Left lung (tissue), 10 donors: ENCODE data around the gene S100A5. TPM values are rescaled to one million over a fixed set of nuclear protein-coding genes. Genes with fewer than 3 reads are reported as not detected.

Experiments used
- ATAC-seq: fragments of 200-7000 bp; cut with Tn5 transposase; one replicate; pipeline ENCODE4 v1.9.1; 2020; ENCODE audit warnings: moderate library complexity
- DNase-seq, 4 donors: peaks; one replicate each; pipeline ENCODE4 v3.0.0-alpha.2; 2013 to 2020
- H3K27ac ChIP-seq, 2 donors: fragments of 200-600 bp; sonication (generic) in 1 of 2; one replicate each; pipeline versions ENCODE4 v1.5.0 to v1.8.0; 2020 to 2021
- H3K27me3 ChIP-seq, 2 donors: fragments of 200-600 bp; sonication (generic) in 1 of 2; one replicate each; pipeline versions ENCODE4 v1.5.0 to v1.8.0; 2020 to 2021
- H3K36me3 ChIP-seq, 2 donors: fragments of 200-600 bp; sonication (generic) in 1 of 2; one replicate each; pipeline versions ENCODE4 v1.5.0 to v1.8.0; 2020 to 2021
- H3K4me1 ChIP-seq, 2 donors: fragments of 200-600 bp; one replicate each; pipeline ENCODE4 v1.8.0; 2021
- H3K4me3 ChIP-seq, 2 donors: fragments of 200-600 bp; sonication (generic) in 1 of 2; one replicate each; pipeline versions ENCODE4 v1.5.0 to v1.8.0; 2020 to 2021; ENCODE audit warnings: mild to moderate bottlenecking in 1 of 2
- H3K9me3 ChIP-seq, 2 donors: fragments of 200-600 bp; sonication (generic) in 1 of 2; one replicate each; pipeline versions ENCODE4 v1.5.0 to v1.8.0; 2020 to 2021
- intact Hi-C, 2 donors: fragments of 100-400 bp; cut with DNase I; formaldehyde crosslinking; loops; one replicate each; pipeline versions ENCODE4 v1.11.2 to v1.14.2; 2022
- polyA plus RNA-seq, 6 donors: library from polyadenylated mRNA; unstranded; fragments of 120-200 nt; gene quantifications; one replicate each; pipeline ENCODE4 v1.2.1, GENCODE V29; 2013; ENCODE audit not compliant: insufficient read length in 6 of 6
- total RNA-seq, 2 donors: library from RNA; stranded (reverse); fragmentation: NEBNext Ultra II Directional; extraction: Animal tissue kit (Norgen Biotek cat#: 25700); gene quantifications; one replicate each; pipeline ENCODE4 v1.2.1, GENCODE V29; 2021
- TF ChIP-seq, protein P1 (sequence below), 2 donors: fragments of 200-600 bp; sonication (generic) in 1 of 2; IDR thresholded peaks; one replicate each; pipeline versions ENCODE4 v1.5.0 to v1.8.0; 2021; ENCODE audit warnings: antibody characterized with exemption in 2 of 2
- donor health status: DM: no; HTN: yes; CAD: no.
- donor health status: DM: no; HTN: no; CAD: no.

Gene S100A5
- total and polyA plus RNA-seq, 8 donors, result 0.18 to 0.42 (median 0.36) TPM; not detected in 4

DNA sequence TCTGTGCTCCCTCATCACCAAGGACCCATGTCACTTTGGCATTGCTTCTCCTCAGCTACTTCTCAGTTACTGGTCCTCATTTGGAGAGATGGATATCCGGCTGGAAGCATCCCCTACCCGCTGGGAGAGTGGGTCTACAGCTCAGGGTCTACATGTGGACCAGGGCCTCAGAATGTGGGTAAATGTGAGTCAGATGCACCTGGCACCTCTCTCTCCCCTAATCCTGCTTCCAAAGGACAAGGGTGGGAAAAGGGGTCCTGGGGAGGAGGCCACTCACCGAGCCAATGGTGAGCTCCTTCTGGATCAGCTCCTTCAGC is 5.9 kb downstream of the S100A5 start:
- Histone ChIP-seq H3K4me3 (peak overlapping the region; percentile 84 to 92), H3K4me1 (peaks cover 13 to 70% of the 10 kb centered on the region in 2 donors), H3K9me3 (no peaks in the 10 kb centered on the region), H3K27ac (peak overlapping the region; percentile 98 to 99), H3K36me3 (peaks cover 0 to 15% of the 10 kb centered on the region in 2 donors), H3K27me3 (no peaks in the 10 kb centered on the region)
- intact Hi-C loops, result loop anchor here in 1 of 2 donors (5.0 kb wide), 1 partner anchor 32 kb away; the partner anchor contains the start of gene S100A2
- TF ChIP-seq, protein P1, sequence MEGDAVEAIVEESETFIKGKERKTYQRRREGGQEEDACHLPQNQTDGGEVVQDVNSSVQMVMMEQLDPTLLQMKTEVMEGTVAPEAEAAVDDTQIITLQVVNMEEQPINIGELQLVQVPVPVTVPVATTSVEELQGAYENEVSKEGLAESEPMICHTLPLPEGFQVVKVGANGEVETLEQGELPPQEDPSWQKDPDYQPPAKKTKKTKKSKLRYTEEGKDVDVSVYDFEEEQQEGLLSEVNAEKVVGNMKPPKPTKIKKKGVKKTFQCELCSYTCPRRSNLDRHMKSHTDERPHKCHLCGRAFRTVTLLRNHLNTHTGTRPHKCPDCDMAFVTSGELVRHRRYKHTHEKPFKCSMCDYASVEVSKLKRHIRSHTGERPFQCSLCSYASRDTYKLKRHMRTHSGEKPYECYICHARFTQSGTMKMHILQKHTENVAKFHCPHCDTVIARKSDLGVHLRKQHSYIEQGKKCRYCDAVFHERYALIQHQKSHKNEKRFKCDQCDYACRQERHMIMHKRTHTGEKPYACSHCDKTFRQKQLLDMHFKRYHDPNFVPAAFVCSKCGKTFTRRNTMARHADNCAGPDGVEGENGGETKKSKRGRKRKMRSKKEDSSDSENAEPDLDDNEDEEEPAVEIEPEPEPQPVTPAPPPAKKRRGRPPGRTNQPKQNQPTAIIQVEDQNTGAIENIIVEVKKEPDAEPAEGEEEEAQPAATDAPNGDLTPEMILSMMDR (IDR thresholded peaks at IDR 0.05), result no peak
- DNase-seq (no peak), ATAC-seq (no peak)

DNA sequence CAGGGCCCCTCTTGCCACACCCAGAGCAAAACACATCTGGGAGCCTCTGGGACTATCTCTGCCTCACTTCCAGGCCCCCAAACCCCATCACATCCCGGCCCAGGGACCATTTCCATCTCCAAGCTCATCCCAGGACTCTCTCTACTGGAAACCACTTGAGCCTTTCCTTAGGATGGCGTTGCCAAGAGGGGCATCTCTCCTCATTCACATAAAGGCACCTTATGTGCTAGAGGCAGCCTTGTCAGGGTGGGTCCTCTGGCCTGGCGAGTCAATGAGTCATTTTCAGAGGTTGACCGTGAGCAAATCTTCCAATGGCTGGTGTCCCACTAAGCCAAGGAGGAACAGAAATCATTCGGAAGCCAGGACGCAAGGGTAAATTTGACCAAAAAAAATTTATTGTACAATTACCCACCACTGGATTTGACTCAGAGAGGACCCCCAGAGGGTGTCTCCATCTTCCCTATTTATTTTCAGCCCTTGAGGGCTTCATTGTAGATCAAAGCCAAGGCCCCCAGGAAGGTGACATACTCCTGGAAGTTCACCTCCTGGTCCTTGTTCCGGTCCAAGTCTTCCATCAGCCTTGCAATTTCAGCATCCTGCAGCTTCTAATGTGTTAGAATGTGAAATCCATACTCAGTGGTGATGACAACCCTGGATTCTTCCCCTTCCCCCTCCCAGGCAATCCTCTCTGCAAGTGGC is 6.4 kb downstream of the S100A5 start:
- Histone ChIP-seq H3K4me1 (peaks cover 13 to 66% of the 10 kb centered on the region in 2 donors), H3K9me3 (no peaks in the 10 kb centered on the region), H3K27me3 (no peaks in the 10 kb centered on the region), H3K27ac (peak overlapping the region; percentile 98 to 99), H3K4me3 (peak overlapping the region; percentile 84 to 92), H3K36me3 (peaks cover 0 to 15% of the 10 kb centered on the region in 2 donors)
- ATAC-seq, result no peak
- DNase-seq, result no peak
- intact Hi-C loops, result loop anchor here in 1 of 2 donors (5.0 kb wide), 1 partner anchor 33 kb away; the partner anchor contains the start of gene S100A2
- TF ChIP-seq, protein P1 (IDR thresholded peaks at IDR 0.05), result no peak

DNA sequence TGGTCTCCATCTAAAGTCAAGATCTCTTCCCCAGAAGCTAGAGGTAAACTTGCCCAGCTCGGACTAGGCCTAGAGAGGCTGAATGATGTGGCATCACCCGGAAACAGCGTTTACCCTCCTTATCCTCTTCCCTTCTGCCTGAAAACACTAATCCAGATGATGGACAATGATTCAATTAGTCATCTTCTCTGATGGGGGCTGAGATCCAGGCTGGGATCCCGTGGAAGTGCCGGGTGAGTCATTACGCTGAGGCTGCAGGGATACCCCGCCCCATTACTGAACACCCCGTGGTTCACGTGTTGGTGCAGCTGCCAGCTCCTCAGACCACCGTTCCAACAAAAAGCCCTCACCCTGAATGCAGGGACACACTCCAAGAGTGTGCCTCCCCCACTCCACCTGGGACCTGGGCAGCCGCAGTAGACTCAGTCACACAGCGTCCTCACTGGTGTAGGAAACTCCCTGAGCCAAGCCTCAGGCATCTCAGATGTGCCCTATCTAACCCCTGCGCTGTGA is 7.0 kb downstream of the S100A5 start:
- ATAC-seq, result peak; percentile 19
- TF ChIP-seq, protein P1 (IDR thresholded peaks at IDR 0.05), result no peak
- H3K4me1 ChIP-seq, result peaks cover 13 to 63% of the 10 kb centered on the region in 2 donors
- no peaks in the 10 kb centered on the region for H3K27me3 ChIP-seq
- no peaks in the 10 kb centered on the region for H3K9me3 ChIP-seq
- peaks cover 0 to 15% of the 10 kb centered on the region in 2 donors for H3K36me3 ChIP-seq
- peak overlapping the region; percentile 84 to 92 for H3K4me3 ChIP-seq
- intact Hi-C loops, result loop anchor here in 1 of 2 donors (5.0 kb wide), 1 partner anchor 34 kb away; the partner anchor contains the start of gene S100A2
- peak in 2 of 4 donors; percentile 70 to 83 for DNase-seq
- peak overlapping the region; percentile 98 to 99 for H3K27ac ChIP-seq

DNA sequence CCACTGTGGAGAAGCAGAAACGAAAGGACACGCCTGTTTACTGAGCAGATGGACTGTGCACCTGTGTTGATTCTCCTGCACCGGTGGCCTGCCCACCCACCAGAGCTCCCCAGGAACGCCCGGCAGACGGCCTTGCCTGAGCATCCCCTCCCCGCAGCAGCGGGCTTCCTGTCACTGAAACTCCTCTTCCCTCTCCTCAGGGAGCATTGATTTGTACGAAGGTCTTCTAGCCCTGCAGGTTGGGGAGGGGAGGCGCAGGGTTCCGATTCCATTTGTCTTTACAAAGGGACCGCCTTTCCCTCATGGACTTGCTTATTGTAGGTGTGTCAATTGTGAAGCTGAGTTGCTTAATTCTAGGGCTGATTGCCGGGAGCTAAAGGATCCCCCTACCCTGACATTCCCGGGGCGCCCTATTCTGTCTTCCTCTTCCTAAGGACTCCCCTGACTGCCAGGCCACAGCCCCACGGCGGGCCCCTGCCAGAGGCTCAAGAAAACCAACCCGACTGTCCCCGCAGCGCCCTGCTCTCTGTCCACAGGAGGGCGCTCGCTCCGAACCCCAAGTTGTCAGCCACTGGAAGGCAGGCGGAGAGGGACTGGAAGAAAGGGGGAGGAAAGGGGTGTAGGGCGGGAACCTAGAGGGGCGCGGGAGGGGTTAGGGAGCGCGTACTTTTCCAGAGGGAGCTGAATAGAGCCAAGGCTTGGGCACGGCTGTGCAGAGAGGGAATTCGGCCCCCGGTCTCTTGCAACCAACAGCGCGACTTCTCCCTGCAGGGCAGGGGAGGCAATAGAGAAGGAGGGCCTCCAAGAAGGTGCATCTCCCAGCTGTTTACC is 7.8 kb downstream of the S100A5 start:
- no peaks in the 10 kb centered on the region for H3K27me3 ChIP-seq
- peak; percentile 73 for ATAC-seq
- peaks cover 13 to 55% of the 10 kb centered on the region in 2 donors for H3K4me1 ChIP-seq
- peak; percentile 65 to 96 (median 89) for DNase-seq
- H3K4me3 ChIP-seq, result peak overlapping the region; percentile 84 to 92
- intact Hi-C loops, result loop anchor here in 1 of 2 donors (5.0 kb wide), 1 partner anchor 34 kb away; the partner anchor contains the start of gene S100A2
- TF ChIP-seq, protein P1 (IDR thresholded peaks at IDR 0.05), result peak; percentile 72 to 87
- H3K27ac ChIP-seq, result peak overlapping the region; percentile 98 to 99
- no peaks in the 10 kb centered on the region for H3K9me3 ChIP-seq
- H3K36me3 ChIP-seq, result peaks cover 0 to 16% of the 10 kb centered on the region in 2 donors
